ENCODE measurements around the gene EMILIN2.
"Not testable (repeated sequence)": the region's sequence is repeated elsewhere in the genome, so short reads cannot be mapped to it uniquely, and the experiment has no call there.

DNA sequence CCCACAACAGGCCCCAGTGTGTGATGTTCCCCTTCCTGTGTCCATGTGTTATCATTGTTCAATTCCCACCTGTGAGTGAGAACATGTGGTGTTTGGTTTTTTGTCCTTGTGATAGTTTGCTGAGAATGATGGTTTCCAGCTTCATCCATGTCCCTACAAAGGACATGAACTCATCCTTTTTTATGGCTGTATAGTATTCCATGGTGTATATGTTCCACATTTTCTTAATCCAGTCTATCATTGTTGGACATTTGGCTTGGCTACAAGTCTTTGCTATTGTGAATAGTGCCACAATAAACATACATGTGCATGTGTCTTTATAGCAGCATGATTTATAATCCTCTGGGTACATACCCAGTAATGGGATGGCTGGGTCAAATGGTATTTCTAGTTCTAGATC, 13.6 kb downstream of the EMILIN2 start:
- TF ChIP-seq, protein P1, sequence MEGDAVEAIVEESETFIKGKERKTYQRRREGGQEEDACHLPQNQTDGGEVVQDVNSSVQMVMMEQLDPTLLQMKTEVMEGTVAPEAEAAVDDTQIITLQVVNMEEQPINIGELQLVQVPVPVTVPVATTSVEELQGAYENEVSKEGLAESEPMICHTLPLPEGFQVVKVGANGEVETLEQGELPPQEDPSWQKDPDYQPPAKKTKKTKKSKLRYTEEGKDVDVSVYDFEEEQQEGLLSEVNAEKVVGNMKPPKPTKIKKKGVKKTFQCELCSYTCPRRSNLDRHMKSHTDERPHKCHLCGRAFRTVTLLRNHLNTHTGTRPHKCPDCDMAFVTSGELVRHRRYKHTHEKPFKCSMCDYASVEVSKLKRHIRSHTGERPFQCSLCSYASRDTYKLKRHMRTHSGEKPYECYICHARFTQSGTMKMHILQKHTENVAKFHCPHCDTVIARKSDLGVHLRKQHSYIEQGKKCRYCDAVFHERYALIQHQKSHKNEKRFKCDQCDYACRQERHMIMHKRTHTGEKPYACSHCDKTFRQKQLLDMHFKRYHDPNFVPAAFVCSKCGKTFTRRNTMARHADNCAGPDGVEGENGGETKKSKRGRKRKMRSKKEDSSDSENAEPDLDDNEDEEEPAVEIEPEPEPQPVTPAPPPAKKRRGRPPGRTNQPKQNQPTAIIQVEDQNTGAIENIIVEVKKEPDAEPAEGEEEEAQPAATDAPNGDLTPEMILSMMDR (conservative IDR thresholded peaks at IDR 0.05): not testable (repeated sequence)
- TF ChIP-seq EZH2 (IDR thresholded peaks at IDR 0.05; ENCODE audit: low read depth): not testable (repeated sequence)

All from PC-9 (cell line).